Astrocyte (in vitro differentiated cells and primary cell): ENCODE data around the gene OR6S1.

Experiments
- CTCF ChIP-seq: IDR thresholded peaks from 2 replicates; pipeline ENCODE4 v1.5.1; 2011; ENCODE audit warnings: low read depth, mild to moderate bottlenecking, inconsistent platforms, low read length, moderate library complexity; ENCODE audit not compliant: insufficient read depth
- EZH2 ChIP-seq: IDR thresholded peaks from 2 replicates; pipeline ENCODE4 v1.6.1; 2012; ENCODE audit warnings: mild to moderate bottlenecking, low read length, inconsistent platforms; ENCODE audit not compliant: insufficient read depth

- TF ChIP-seq CTCF (no peak), EZH2 (no peak)
Measured at GRCh38 chr14:20632448-20632830, 9.1 kb downstream of the OR6S1 start.
